HEK293 (cell line): ENCODE results near the gene ALDOA.

ENCODE experiments used
- CTCF ChIA-PET: fragments of 350-600 bp; formaldehyde crosslinking; extraction: SDS; loops from one replicate; lab custom pipeline; 2021; ENCODE audit warnings: antibody characterized with exemption; lab: Yijun Ruan, JAX
- POLR2A ChIA-PET: fragments of 300-600 bp; formaldehyde crosslinking; extraction: SDS; loops from one replicate; lab custom pipeline; 2020; ENCODE audit warnings: antibody characterized with exemption, inconsistent platforms; lab: Yijun Ruan, JAX
- H3K27ac ChIP-seq: fragments of 200-500 bp; sonication (Bioruptor generic); 2 replicates; pipeline ENCODE4 v1.5.1; 2014; ENCODE audit warnings: low read depth, low read length, control low read depth, inconsistent platforms; ENCODE audit errors: extremely low read depth
- H3K36me3 ChIP-seq, 2 experiments: fragments of 200-500 bp in 1 of 2; sonication (Bioruptor generic) in 1 of 2; 1 replicate in 1 of 2; 2 replicates in 1 of 2; pipeline ENCODE4 v1.5.1; 2014 to 2017; ENCODE audit warnings: inconsistent platforms in 2 of 2, low read length in 2 of 2; ENCODE audit not compliant: control insufficient read depth in 2 of 2, insufficient read depth in 1 of 2
- H3K4me1 ChIP-seq: fragments of 200-500 bp; sonication (Bioruptor generic); 2 replicates; pipeline ENCODE4 v1.5.1; 2014; ENCODE audit warnings: mild to moderate bottlenecking, low read length, inconsistent platforms; ENCODE audit not compliant: control insufficient read depth, insufficient read depth
- H3K4me3 ChIP-seq: 2 replicates; pipeline ENCODE4 v1.5.1; 2011; ENCODE audit warnings: low read depth, mild to moderate bottlenecking, control low read depth, low read length, moderate library complexity
- H3K9me3 ChIP-seq: fragments of 200-500 bp; sonication (Bioruptor generic); 2 replicates; pipeline ENCODE4 v1.5.1; 2014; ENCODE audit warnings: low read depth, low read length, inconsistent platforms; ENCODE audit not compliant: control insufficient read depth, insufficient read depth
- MZF1 ChIP-seq: fragments of 450-650 bp; formaldehyde crosslinking; IDR thresholded peaks from 2 replicates; pipeline ENCODE4 v1.5.1; 2017; ENCODE audit warnings: missing biosample characterization, missing genetic modification characterization, borderline replicate concordance
- SCRT1 ChIP-seq: fragments of 450-650 bp; formaldehyde crosslinking; IDR thresholded peaks from 2 replicates; pipeline ENCODE4 v1.5.1; 2016; ENCODE audit warnings: missing biosample characterization, missing genetic modification characterization, borderline replicate concordance
- TCF7L2 ChIP-seq: IDR thresholded peaks from 2 replicates; pipeline ENCODE4 v1.6.1; 2011; ENCODE audit warnings: low read depth, mild to moderate bottlenecking, inconsistent platforms, low read length, moderate library complexity, borderline replicate concordance
- ZFP37 ChIP-seq: fragments of 450-650 bp; formaldehyde crosslinking; IDR thresholded peaks from 2 replicates; pipeline ENCODE4 v1.5.1; 2016; ENCODE audit warnings: missing biosample characterization, missing genetic modification characterization
- ZNF324 ChIP-seq: fragments of 450-650 bp; formaldehyde crosslinking; IDR thresholded peaks from 2 replicates; pipeline ENCODE4 v1.5.1; 2016; ENCODE audit warnings: missing biosample characterization, missing genetic modification characterization
- ZNF354C ChIP-seq: fragments of 450-650 bp; formaldehyde crosslinking; IDR thresholded peaks from 2 replicates; pipeline ENCODE4 v1.5.1; 2016; ENCODE audit warnings: missing biosample characterization, missing genetic modification characterization, low read depth, borderline replicate concordance
- ZNF394 ChIP-seq: fragments of 450-650 bp; formaldehyde crosslinking; IDR thresholded peaks from 2 replicates; pipeline ENCODE4 v1.5.1; 2016; ENCODE audit warnings: missing biosample characterization, missing genetic modification characterization, mild to moderate bottlenecking, moderate library complexity, borderline replicate concordance
- ZNF501 ChIP-seq: fragments of 450-650 bp; formaldehyde crosslinking; IDR thresholded peaks from 2 replicates; pipeline ENCODE4 v1.5.1; 2016; ENCODE audit warnings: missing biosample characterization, missing genetic modification characterization
- ZNF510 ChIP-seq: fragments of 450-650 bp; formaldehyde crosslinking; IDR thresholded peaks from 2 replicates; pipeline ENCODE4 v1.5.1; 2018; ENCODE audit warnings: mild to moderate bottlenecking, missing genetic modification characterization, missing biosample characterization; ENCODE audit not compliant: insufficient replicate concordance
- ZNF558 ChIP-seq: fragments of 450-650 bp; formaldehyde crosslinking; IDR thresholded peaks from 2 replicates; pipeline ENCODE4 v1.5.1; 2016; ENCODE audit warnings: missing biosample characterization, missing genetic modification characterization
- ZNF560 ChIP-seq: fragments of 450-650 bp; formaldehyde crosslinking; IDR thresholded peaks from 2 replicates; pipeline ENCODE4 v1.5.1; 2017; ENCODE audit warnings: missing biosample characterization, missing genetic modification characterization, borderline replicate concordance
- ZNF610 ChIP-seq: fragments of 450-650 bp; formaldehyde crosslinking; IDR thresholded peaks from 2 replicates; pipeline ENCODE4 v1.5.1; 2016; ENCODE audit warnings: missing biosample characterization, missing genetic modification characterization, borderline replicate concordance
- TF ChIP-seq, protein P1 (sequence below): fragments of 450-650 bp; formaldehyde crosslinking; IDR thresholded peaks from 2 replicates; pipeline ENCODE4 v1.5.1; 2016; ENCODE audit warnings: missing biosample characterization, missing genetic modification characterization
- TF ChIP-seq, protein P2 (sequence below): fragments of 450-650 bp; formaldehyde crosslinking; IDR thresholded peaks from 2 replicates; pipeline ENCODE4 v1.5.0; 2017; ENCODE audit warnings: missing biosample characterization, missing genetic modification characterization, borderline replicate concordance
- TF ChIP-seq, protein P3 (sequence below): fragments of 450-650 bp; formaldehyde crosslinking; IDR thresholded peaks from 2 replicates; pipeline ENCODE4 v1.5.1; 2016; ENCODE audit warnings: missing biosample characterization, missing genetic modification characterization
- TF ChIP-seq, protein P4 (sequence below): fragments of 450-650 bp; formaldehyde crosslinking; IDR thresholded peaks from 2 replicates; pipeline ENCODE4 v1.5.1; 2016; ENCODE audit warnings: missing biosample characterization, missing genetic modification characterization, low read depth
- TF ChIP-seq, protein P5 (sequence below): fragments of 450-650 bp; IDR thresholded peaks from 2 replicates; pipeline ENCODE4 v1.5.1; 2018; ENCODE audit warnings: missing biosample characterization, mild to moderate bottlenecking, missing genetic modification characterization
- TF ChIP-seq, protein P6 (sequence below): fragments of 450-650 bp; formaldehyde crosslinking; IDR thresholded peaks from 2 replicates; pipeline ENCODE4 v1.5.1; 2017; ENCODE audit warnings: missing biosample characterization, missing genetic modification characterization

The ALDOA gene

DNA sequence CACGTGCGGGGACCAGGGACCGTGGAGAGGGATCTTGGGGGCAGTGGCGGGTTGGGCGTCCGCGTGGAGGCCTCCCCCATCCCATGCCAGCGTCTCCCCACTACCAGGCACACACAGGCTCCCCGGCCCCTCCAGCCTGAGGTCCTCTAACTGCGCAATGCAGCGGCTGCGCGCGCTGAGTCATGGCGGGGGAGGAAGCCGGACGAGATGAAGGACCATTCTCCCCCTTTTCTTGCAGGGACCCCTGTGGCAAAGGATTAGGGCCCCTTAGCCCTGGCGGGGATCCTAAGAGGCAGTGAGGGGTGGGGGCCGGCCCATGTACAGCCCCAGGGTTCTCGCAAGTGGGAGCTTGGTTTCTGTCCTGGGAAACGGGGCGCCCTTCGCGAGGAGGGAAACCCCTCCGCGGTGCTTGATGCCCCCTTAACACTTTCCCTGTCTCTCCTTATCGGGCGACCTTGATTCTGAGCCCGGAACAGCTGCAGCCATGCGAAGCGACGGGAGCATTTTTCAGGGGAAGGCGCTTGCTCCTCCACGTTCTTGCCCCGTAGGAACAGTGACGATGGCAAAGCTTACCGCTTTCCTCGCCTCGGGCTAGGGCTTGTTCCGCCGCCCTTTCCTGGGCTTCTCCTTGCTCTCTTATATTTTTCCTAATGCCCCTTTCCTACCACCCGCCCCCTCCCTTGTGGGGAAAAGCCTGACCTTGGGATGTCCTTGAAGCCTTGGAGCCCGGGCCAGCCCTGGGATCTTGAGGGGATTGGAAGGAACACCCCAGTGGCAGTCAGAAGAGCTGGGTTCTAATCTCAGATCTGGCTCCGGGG is 592 bp downstream of the ALDOA start (continued):
- TF ChIP-seq SCRT1 (no peak), ZNF354C (no peak), TCF7L2 (no peak), ZNF610 (no peak), ZNF501 (tag by site-specific recombination) (peak; percentile 2; the same call in 1 of the 2 replicates)
- TF ChIP-seq, protein P1, sequence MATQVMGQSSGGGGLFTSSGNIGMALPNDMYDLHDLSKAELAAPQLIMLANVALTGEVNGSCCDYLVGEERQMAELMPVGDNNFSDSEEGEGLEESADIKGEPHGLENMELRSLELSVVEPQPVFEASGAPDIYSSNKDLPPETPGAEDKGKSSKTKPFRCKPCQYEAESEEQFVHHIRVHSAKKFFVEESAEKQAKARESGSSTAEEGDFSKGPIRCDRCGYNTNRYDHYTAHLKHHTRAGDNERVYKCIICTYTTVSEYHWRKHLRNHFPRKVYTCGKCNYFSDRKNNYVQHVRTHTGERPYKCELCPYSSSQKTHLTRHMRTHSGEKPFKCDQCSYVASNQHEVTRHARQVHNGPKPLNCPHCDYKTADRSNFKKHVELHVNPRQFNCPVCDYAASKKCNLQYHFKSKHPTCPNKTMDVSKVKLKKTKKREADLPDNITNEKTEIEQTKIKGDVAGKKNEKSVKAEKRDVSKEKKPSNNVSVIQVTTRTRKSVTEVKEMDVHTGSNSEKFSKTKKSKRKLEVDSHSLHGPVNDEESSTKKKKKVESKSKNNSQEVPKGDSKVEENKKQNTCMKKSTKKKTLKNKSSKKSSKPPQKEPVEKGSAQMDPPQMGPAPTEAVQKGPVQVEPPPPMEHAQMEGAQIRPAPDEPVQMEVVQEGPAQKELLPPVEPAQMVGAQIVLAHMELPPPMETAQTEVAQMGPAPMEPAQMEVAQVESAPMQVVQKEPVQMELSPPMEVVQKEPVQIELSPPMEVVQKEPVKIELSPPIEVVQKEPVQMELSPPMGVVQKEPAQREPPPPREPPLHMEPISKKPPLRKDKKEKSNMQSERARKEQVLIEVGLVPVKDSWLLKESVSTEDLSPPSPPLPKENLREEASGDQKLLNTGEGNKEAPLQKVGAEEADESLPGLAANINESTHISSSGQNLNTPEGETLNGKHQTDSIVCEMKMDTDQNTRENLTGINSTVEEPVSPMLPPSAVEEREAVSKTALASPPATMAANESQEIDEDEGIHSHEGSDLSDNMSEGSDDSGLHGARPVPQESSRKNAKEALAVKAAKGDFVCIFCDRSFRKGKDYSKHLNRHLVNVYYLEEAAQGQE (tag by site-specific recombination): 0 out of 2 replicates have a peak, but pooled peaks have one; percentile 25
- TF ChIP-seq, protein P2, sequence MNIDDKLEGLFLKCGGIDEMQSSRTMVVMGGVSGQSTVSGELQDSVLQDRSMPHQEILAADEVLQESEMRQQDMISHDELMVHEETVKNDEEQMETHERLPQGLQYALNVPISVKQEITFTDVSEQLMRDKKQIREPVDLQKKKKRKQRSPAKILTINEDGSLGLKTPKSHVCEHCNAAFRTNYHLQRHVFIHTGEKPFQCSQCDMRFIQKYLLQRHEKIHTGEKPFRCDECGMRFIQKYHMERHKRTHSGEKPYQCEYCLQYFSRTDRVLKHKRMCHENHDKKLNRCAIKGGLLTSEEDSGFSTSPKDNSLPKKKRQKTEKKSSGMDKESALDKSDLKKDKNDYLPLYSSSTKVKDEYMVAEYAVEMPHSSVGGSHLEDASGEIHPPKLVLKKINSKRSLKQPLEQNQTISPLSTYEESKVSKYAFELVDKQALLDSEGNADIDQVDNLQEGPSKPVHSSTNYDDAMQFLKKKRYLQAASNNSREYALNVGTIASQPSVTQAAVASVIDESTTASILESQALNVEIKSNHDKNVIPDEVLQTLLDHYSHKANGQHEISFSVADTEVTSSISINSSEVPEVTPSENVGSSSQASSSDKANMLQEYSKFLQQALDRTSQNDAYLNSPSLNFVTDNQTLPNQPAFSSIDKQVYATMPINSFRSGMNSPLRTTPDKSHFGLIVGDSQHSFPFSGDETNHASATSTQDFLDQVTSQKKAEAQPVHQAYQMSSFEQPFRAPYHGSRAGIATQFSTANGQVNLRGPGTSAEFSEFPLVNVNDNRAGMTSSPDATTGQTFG (tag by site-specific recombination): peak; percentile 64; the same call in 1 of the 2 replicates
- TF ChIP-seq, protein P3, sequence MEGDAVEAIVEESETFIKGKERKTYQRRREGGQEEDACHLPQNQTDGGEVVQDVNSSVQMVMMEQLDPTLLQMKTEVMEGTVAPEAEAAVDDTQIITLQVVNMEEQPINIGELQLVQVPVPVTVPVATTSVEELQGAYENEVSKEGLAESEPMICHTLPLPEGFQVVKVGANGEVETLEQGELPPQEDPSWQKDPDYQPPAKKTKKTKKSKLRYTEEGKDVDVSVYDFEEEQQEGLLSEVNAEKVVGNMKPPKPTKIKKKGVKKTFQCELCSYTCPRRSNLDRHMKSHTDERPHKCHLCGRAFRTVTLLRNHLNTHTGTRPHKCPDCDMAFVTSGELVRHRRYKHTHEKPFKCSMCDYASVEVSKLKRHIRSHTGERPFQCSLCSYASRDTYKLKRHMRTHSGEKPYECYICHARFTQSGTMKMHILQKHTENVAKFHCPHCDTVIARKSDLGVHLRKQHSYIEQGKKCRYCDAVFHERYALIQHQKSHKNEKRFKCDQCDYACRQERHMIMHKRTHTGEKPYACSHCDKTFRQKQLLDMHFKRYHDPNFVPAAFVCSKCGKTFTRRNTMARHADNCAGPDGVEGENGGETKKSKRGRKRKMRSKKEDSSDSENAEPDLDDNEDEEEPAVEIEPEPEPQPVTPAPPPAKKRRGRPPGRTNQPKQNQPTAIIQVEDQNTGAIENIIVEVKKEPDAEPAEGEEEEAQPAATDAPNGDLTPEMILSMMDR (tag by site-specific recombination): peak; percentile 42; the same call in 1 of the 2 replicates
- TF ChIP-seq, protein P4, sequence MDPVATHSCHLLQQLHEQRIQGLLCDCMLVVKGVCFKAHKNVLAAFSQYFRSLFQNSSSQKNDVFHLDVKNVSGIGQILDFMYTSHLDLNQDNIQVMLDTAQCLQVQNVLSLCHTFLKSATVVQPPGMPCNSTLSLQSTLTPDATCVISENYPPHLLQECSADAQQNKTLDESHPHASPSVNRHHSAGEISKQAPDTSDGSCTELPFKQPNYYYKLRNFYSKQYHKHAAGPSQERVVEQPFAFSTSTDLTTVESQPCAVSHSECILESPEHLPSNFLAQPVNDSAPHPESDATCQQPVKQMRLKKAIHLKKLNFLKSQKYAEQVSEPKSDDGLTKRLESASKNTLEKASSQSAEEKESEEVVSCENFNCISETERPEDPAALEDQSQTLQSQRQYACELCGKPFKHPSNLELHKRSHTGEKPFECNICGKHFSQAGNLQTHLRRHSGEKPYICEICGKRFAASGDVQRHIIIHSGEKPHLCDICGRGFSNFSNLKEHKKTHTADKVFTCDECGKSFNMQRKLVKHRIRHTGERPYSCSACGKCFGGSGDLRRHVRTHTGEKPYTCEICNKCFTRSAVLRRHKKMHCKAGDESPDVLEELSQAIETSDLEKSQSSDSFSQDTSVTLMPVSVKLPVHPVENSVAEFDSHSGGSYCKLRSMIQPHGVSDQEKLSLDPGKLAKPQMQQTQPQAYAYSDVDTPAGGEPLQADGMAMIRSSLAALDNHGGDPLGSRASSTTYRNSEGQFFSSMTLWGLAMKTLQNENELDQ (tag by site-specific recombination): no peak

DNA sequence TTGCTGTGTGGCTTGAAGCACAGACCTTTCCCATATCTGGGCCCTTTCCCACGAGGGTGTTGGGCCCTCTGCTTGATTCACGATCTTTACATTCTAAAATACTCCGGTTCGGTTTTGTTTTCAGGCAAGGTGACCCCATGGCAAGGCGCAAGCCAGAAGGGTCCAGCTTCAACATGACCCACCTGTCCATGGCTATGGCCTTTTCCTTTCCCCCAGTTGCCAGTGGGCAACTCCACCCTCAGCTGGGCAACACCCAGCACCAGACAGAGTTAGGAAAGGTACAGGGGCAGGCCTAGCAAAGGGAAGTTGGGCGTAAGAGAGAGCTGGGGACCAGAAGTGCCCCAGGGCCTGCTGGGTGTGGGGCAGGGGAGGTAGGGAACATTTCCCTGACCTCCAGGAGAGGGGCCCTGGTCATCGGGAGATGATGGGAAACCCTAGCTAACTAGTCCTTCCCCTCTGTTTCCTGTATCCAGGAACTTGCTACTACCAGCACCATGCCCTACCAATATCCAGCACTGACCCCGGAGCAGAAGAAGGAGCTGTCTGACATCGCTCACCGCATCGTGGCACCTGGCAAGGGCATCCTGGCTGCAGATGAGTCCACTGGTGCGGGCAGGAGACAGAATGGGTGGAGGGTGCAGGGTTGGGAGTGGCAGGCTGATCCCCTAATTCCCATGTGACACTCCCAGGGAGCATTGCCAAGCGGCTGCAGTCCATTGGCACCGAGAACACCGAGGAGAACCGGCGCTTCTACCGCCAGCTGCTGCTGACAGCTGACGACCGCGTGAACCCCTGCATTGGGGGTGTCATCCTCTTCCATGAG is 1.4 kb downstream of the ALDOA start:
- Histone ChIP-seq H3K4me3 (peak overlapping the region; percentile 94), H3K36me3 (peaks cover 30 to 63% of the 10 kb centered on the region in 2 experiments; a peak in 2 of 3 replicates), H3K4me1 (peaks cover 2% of the 10 kb centered on the region; the same call in 1 of the 2 replicates), H3K27ac (peak overlapping the region; percentile 100; the same call in 1 of the 2 replicates), H3K9me3 (no peaks in the 10 kb centered on the region)
- POLR2A ChIA-PET: interaction anchor here (0.5 to 3.6 kb wide), 11 partner anchors 10 to 708 kb away, joined by 3 to 70 read pairs (median 8); partner anchors contain the start of genes MAZ, PPP4C and TBX6
- CTCF ChIA-PET: interaction anchor here (0.6 to 3.6 kb wide), 8 partner anchors 10 to 548 kb away, joined by 3 to 25 read pairs (median 4); partner anchors contain the start of gene TBX6
- TF ChIP-seq ZNF324 (tag by site-specific recombination) (no peak), ZNF510 (tag by site-specific recombination) (no peak), ZNF394 (no peak), ZNF558 (tag by site-specific recombination) (no peak), MZF1 (tag by site-specific recombination) (no peak), ZNF560 (tag by site-specific recombination) (no peak), ZFP37 (no peak)
- TF ChIP-seq, protein P5, sequence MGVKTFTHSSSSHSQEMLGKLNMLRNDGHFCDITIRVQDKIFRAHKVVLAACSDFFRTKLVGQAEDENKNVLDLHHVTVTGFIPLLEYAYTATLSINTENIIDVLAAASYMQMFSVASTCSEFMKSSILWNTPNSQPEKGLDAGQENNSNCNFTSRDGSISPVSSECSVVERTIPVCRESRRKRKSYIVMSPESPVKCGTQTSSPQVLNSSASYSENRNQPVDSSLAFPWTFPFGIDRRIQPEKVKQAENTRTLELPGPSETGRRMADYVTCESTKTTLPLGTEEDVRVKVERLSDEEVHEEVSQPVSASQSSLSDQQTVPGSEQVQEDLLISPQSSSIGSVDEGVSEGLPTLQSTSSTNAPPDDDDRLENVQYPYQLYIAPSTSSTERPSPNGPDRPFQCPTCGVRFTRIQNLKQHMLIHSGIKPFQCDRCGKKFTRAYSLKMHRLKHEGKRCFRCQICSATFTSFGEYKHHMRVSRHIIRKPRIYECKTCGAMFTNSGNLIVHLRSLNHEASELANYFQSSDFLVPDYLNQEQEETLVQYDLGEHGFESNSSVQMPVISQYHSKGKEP (tag by site-specific recombination): no peak
- TF ChIP-seq, protein P6, sequence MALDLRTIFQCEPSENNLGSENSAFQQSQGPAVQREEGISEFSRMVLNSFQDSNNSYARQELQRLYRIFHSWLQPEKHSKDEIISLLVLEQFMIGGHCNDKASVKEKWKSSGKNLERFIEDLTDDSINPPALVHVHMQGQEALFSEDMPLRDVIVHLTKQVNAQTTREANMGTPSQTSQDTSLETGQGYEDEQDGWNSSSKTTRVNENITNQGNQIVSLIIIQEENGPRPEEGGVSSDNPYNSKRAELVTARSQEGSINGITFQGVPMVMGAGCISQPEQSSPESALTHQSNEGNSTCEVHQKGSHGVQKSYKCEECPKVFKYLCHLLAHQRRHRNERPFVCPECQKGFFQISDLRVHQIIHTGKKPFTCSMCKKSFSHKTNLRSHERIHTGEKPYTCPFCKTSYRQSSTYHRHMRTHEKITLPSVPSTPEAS (tag by site-specific recombination): no peak
